ENCODE data around the gene PIGK. TPM values are rescaled to one million over a fixed set of nuclear protein-coding genes. Genes with fewer than 3 reads are reported as not detected.

PIGK gene
- total and polyA plus RNA-seq, 12 donors: 5.0 to 40.7 (median 30.1) TPM

- intact Hi-C loops (cut with DNase I): no loop called here
These were observed 178.4 kb downstream of the PIGK start for GRCh38 chr1:77040826-77041225.

GRCh38 chr1:77039739-77040138, 179.5 kb downstream of the PIGK start:
- no peak overlapping the region for H3K4me3 ChIP-seq
- ATAC-seq: no peak
- WGBS, 2 donors: 89 to 91% methylated on average over 8 of the region's 8 CpGs
- DNase-seq: no peak
- no peak overlapping the region for H3K27ac ChIP-seq
- no peaks in the 10 kb centered on the region for H3K36me3 ChIP-seq
- intact Hi-C loops (cut with DNase I): no loop called here
- H3K27me3 ChIP-seq: peaks cover 0 to 8% (median 0%) of the 10 kb centered on the region in 7 donors
- H3K9me3 ChIP-seq: peaks cover 0 to 5% (median 0%) of the 10 kb centered on the region in 11 donors
- no peak for TF ChIP-seq CTCF (IDR thresholded peaks at IDR 0.05)
- no peaks in the 10 kb centered on the region for H3K4me1 ChIP-seq

More at GRCh38 chr1:77040826-77041225, 178.4 kb downstream of the PIGK start:
- H3K36me3 ChIP-seq: no peaks in the 10 kb centered on the region
- no peak for DNase-seq
- peaks cover 0 to 8% (median 0%) of the 10 kb centered on the region in 7 donors for H3K27me3 ChIP-seq
- ATAC-seq: no peak
- H3K9me3 ChIP-seq: peaks cover 0 to 5% (median 0%) of the 10 kb centered on the region in 11 donors
- H3K4me3 ChIP-seq: no peak overlapping the region
- H3K4me1 ChIP-seq: no peaks in the 10 kb centered on the region
- H3K27ac ChIP-seq: no peak overlapping the region
- WGBS, 2 donors: 82 to 85% methylated on average over 3 of the region's 3 CpGs
- TF ChIP-seq CTCF (IDR thresholded peaks at IDR 0.05): no peak

- intact Hi-C loops (cut with DNase I): no loop called here
- WGBS, 2 donors: 90 to 92% methylated on average over 1 of the region's 1 CpG
These were observed 180.1 kb downstream of the PIGK start for GRCh38 chr1:77039111-77039510.

More at GRCh38 chr1:77039111-77039510, 180.1 kb downstream of the PIGK start:
- no peak overlapping the region for H3K4me3 ChIP-seq
- no peaks in the 10 kb centered on the region for H3K4me1 ChIP-seq
- no peaks in the 10 kb centered on the region for H3K36me3 ChIP-seq
- TF ChIP-seq CTCF (IDR thresholded peaks at IDR 0.05): no peak
- peaks cover 0 to 5% (median 0%) of the 10 kb centered on the region in 11 donors for H3K9me3 ChIP-seq
- no peak overlapping the region for H3K27ac ChIP-seq
- DNase-seq (no peak), ATAC-seq (no peak)
- H3K27me3 ChIP-seq: peaks cover 0 to 5% (median 0%) of the 10 kb centered on the region in 7 donors

Small RNAs within 50 kb of the gene (microRNA-seq; reads per million reads assigned to microRNA genes)
- gene MIR7156: 0 reads per million in 2 donors

Other genes with a start within 250 kb of the PIGK start
- 1 to 10 TPM in 4 of 10 donors, under 1 TPM in 6; 0.30 to 1.7 (median 0.97) TPM for gene AK5, start 62.6 kb upstream of the PIGK start, total RNA-seq
- gene AK5, start 62.6 kb upstream of the PIGK start, polyA plus RNA-seq: under 1 TPM; 0.25 to 0.51 TPM

Data from heart right ventricle (tissue), 16 donors.